K562 (cell line): ENCODE data around the gene E2F2. TPM values are rescaled to one million over a fixed set of nuclear protein-coding genes. Genes with fewer than 3 reads are reported as not detected.
A peak's percentile ranks its signal among the peaks of the same experiment; 100 is the strongest.

Source experiments
- ATAC-seq: fragments of 200-7000 bp; cut with Tn5 transposase; 3 replicates; pipeline ENCODE4 v1.9.1; 2020; ENCODE audit warnings: moderate library complexity
- BruUV-seq: library from RNA; stranded (reverse); fragments of 400-500 nt; replicated peaks from 2 replicates; lab custom pipeline; 2021; lab: Mats Ljungman, UMichigan
- CTCF ChIA-PET: fragments of 300-600 bp; formaldehyde crosslinking; extraction: SDS; loops from one replicate; lab custom pipeline; 2021; ENCODE audit warnings: low intra/inter-chr PET ratio; lab: Yijun Ruan, JAX
- POLR2A ChIA-PET: fragments of 300-600, 350-650 bp; sonication (Branson Sonifier 250); formaldehyde crosslinking; extraction: SDS; loops from one replicate; lab custom pipeline; 2021; ENCODE audit warnings: antibody characterized with exemption, inconsistent platforms; lab: Yijun Ruan, JAX
- DNase-seq, 4 experiments: peaks; one replicate each; pipeline versions ENCODE4 v3.0.0 to v3.0.0-alpha.2; 2011 to 2018; ENCODE audit warnings: low spot score in 3 of 4, mixed read lengths in 3 of 4; ENCODE audit errors: extremely low read depth in 1 of 4
- FAIRE-seq: peaks from 2 replicates; lab custom pipeline; 2011; peaks lifted over from hg19 to GRCh38; lab: Jason Lieb, UNC
- H2AFZ ChIP-seq: 2 replicates; pipeline ENCODE4 v1.6.0; 2011; ENCODE audit warnings: low read depth, low read length, control low read depth, inconsistent platforms
- H3K27ac ChIP-seq: fragments of 200-600 bp; 3 replicates; pipeline ENCODE4 v1.8.0; 2011; ENCODE audit warnings: low read depth, mild to moderate bottlenecking, control low read depth, inconsistent platforms, low read length, moderate library complexity, mixed read lengths; ENCODE audit errors: extremely low read depth
- H3K27me3 ChIP-seq, 2 experiments: fragments of 300-600 bp in 1 of 2; 2 replicates in 1 of 2; 3 replicates in 1 of 2; pipeline versions ENCODE4 v1.6.0 to v1.8.0; 2011; ENCODE audit warnings: inconsistent platforms in 2 of 2, low read length in 2 of 2, mild to moderate bottlenecking in 1 of 2, mixed read lengths in 1 of 2, moderate library complexity in 1 of 2; ENCODE audit not compliant: control insufficient read depth in 2 of 2, insufficient read depth in 2 of 2
- H3K36me3 ChIP-seq: fragments of 300-600 bp; 3 replicates; pipeline ENCODE4 v1.8.0; 2011; ENCODE audit warnings: mild to moderate bottlenecking, low read length, inconsistent platforms; ENCODE audit not compliant: control insufficient read depth, insufficient read depth
- H3K4me1 ChIP-seq, 2 experiments: fragments of 200-600 bp in 1 of 2; replicated peaks in 1 of 2; 2 replicates in 1 of 2; 3 replicates in 1 of 2; pipeline versions ENCODE4 v1.5.1 to v1.8.0; 2011; ENCODE audit warnings: inconsistent platforms in 2 of 2, low read length in 2 of 2, mild to moderate bottlenecking in 1 of 2, mixed read lengths in 1 of 2, moderate library complexity in 1 of 2; ENCODE audit not compliant: control insufficient read depth in 2 of 2, insufficient read depth in 2 of 2
- H3K4me2 ChIP-seq: 2 replicates; pipeline ENCODE4 v1.6.1; 2011; ENCODE audit warnings: low read length, control low read depth, inconsistent platforms, mixed read lengths; ENCODE audit not compliant: insufficient read depth
- H3K4me3 ChIP-seq: fragments of 200-600 bp; sonication (generic), shearing (Covaris generic); 2 replicates; pipeline ENCODE4 v1.5.1; 2016; ENCODE audit warnings: control low read depth, inconsistent platforms
- H3K79me2 ChIP-seq: fragments of 200-600 bp; 3 replicates; pipeline ENCODE4 v1.8.0; 2011; ENCODE audit warnings: low read length, inconsistent platforms; ENCODE audit not compliant: control insufficient read depth, insufficient read depth
- H3K9ac ChIP-seq, 2 experiments: 2 replicates each; pipeline versions ENCODE4 v1.6.0 to v1.6.1; 2011; ENCODE audit warnings: low read depth in 2 of 2, low read length in 2 of 2, control low read depth in 1 of 2, inconsistent platforms in 1 of 2, mild to moderate bottlenecking in 1 of 2, mixed read lengths in 1 of 2; ENCODE audit not compliant: insufficient read depth in 1 of 2
- H3K9me1 ChIP-seq: one replicate; pipeline ENCODE4 v1.6.0; 2011; ENCODE audit warnings: inconsistent platforms, mild to moderate bottlenecking, low read length, moderate library complexity; ENCODE audit not compliant: control insufficient read depth, insufficient read depth
- H3K9me3 ChIP-seq: replicated peaks from 2 replicates; pipeline ENCODE4 v1.5.1; 2011; ENCODE audit warnings: low read depth, low read length, inconsistent platforms; ENCODE audit not compliant: control insufficient read depth, insufficient read depth
- H4K20me1 ChIP-seq: replicated peaks from 2 replicates; pipeline ENCODE4 v1.6.1; 2011; ENCODE audit warnings: low read length, inconsistent platforms, mixed read lengths; ENCODE audit not compliant: control insufficient read depth, insufficient read depth
- HDAC8 ChIP-seq: fragments of 450-650 bp; IDR thresholded peaks from 2 replicates; pipeline ENCODE4 v1.6.1; 2016; ENCODE audit warnings: mild to moderate bottlenecking, missing genetic modification characterization, moderate library complexity, missing compliant biosample characterization
- RNF2 ChIP-seq: sonication (generic); IDR thresholded peaks from 2 replicates; pipeline ENCODE4 v1.6.1; 2016
- ZKSCAN1 ChIP-seq: fragments of 150-350 bp; IDR thresholded peaks from 2 replicates; pipeline ENCODE4 v1.6.1; 2016; ENCODE audit warnings: low read depth, low read length
- WGBS: fragments of 100-300 bp; shearing (Covaris generic); methylation state at CpG from one replicate; pipeline ENCODE4 v1.1.6; 2016; ENCODE audit warnings: low coverage, mixed read lengths; ENCODE audit not compliant: insufficient coverage; ENCODE audit errors: missing lambda C conversion rate; 5-methylcytosine and 5-hydroxymethylcytosine counted together
- in situ Hi-C: fragments of 300-500 bp; cut with MboI; formaldehyde crosslinking; loops from 4 replicates; pipeline ENCODE4 v1.15.0; 2018; ENCODE audit warnings: inconsistent platforms, mixed read lengths
- intact Hi-C: fragments of 100-400 bp; cut with micrococcal nuclease; formaldehyde crosslinking; loops from 2 replicates; pipeline ENCODE4 v1.14.2; 2022
- polyA plus RNA-seq, 8 experiments: library from polyadenylated mRNA; depleted of rRNA in 4 of 8; stranded (reverse) in 5 of 8; unstranded in 3 of 8; fragments of >200 nt; fragmentation: Nextera tagmentation in 2 of 8; fragmentation: Illumina TruSeq in 1 of 8; extraction: Ambion mirVana in 2 of 8; extraction: Trizol in 1 of 8; gene quantifications; 2 replicates each; pipeline versions ENCODE4 v1.2.1 to v1.2.3, GENCODE V29; 2011 to 2014; ENCODE audit warnings: inconsistent platforms in 1 of 8, missing spikeins in 1 of 8
- total RNA-seq, 7 experiments: library from RNA; depleted of rRNA in 6 of 7; stranded (reverse); fragments of >200 nt in 6 of 7; fragmentation: Illumina TruSeq in 2 of 7; extraction: Trizol in 2 of 7; gene quantifications; 2 replicates each; pipeline versions ENCODE4 v1.2.1 to v1.2.3, GENCODE V29; 2011 to 2021; ENCODE audit warnings: low replicate concordance in 1 of 7
- TF ChIP-seq, protein P1 (sequence below): fragments of 450-650 bp; IDR thresholded peaks from 2 replicates; pipeline ENCODE4 v1.6.1; 2016; ENCODE audit warnings: antibody characterized with exemption
- TF ChIP-seq, protein P2 (sequence below): fragments of 200-800 bp; sonication (Bioruptor generic); IDR thresholded peaks from 2 replicates; pipeline ENCODE4 v1.6.1; 2017; ENCODE audit warnings: missing genetic modification characterization, missing compliant biosample characterization
- TF ChIP-seq, protein P3 (sequence below): fragments of 250-450 bp; sonication (Bioruptor Pico); IDR thresholded peaks from 2 replicates; pipeline ENCODE4 v1.8.0; 2022; ENCODE audit warnings: moderate library complexity, mild to moderate bottlenecking, inconsistent platforms

E2F2 gene
- total and polyA plus RNA-seq, 9 of the 15 experiments (the other 6 are each of a cell fraction or from before 2014, with no cell fraction given) = 3.1 to 25.3 (median 11.4) TPM

DNA sequence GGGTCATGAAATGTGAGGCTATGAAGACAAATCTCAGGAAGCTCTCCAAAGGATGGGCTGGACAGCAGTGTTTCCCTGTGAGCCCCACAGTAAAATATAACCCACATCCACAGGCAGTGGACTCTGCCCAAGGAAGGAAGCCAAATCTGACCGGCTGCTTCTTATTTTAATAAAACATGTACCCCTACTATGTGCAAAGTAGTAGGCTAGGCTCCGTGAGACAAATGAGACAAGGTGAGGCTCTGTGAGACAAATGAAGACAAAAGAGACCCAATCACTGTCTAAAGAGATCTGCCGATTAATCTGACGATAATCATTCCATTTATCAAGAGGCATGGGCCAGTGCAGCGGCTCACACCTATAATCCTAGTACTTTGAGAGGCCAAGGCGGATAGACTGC, 49.1 kb downstream of the E2F2 start:
- no peak overlapping the region for H2AFZ ChIP-seq
- in situ Hi-C loops (no loop called here), intact Hi-C loops (no loop called here)
- H3K36me3 ChIP-seq = peaks cover 5% of the 10 kb centered on the region; the same call in 1 of the 3 replicates
- POLR2A ChIA-PET = interaction anchor here (1.0 to 1.2 kb wide), 2 partner anchors 15 to 21 kb away, joined by 3 to 6 read pairs; no protein-coding TSS in a partner anchor
- H3K4me1 ChIP-seq = peaks cover 42 to 46% of the 10 kb centered on the region in 2 experiments
- ATAC-seq (no peak), DNase-seq (no peak), FAIRE-seq (no peak)
- H3K4me3 ChIP-seq = no peak overlapping the region
- peaks cover 12% of the 10 kb centered on the region; the same call in 2 of the 3 replicates for H3K79me2 ChIP-seq
- TF ChIP-seq, protein P1, sequence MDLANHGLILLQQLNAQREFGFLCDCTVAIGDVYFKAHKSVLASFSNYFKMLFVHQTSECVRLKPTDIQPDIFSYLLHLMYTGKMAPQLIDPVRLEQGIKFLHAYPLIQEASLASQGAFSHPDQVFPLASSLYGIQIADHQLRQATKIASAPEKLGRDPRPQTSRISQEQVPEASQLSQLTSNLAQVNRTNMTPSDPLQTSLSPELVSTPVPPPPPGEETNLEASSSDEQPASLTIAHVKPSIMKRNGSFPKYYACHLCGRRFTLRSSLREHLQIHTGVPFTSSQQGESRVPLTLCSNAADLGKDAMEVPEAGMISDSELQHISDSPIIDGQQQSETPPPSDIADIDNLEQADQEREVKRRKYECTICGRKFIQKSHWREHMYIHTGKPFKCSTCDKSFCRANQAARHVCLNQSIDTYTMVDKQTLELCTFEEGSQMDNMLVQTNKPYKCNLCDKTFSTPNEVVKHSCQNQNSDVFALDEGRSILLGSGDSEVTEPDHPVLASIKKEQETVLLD = no peak
- no peak for TF ChIP-seq RNF2
- TF ChIP-seq ZKSCAN1 = peak; percentile 87
- BruUV-seq = no TSS peak
- no peak overlapping the region for H3K27ac ChIP-seq
- H3K4me2 ChIP-seq = no peak overlapping the region
- H3K9ac ChIP-seq = no peak overlapping the region
- no peaks in the 10 kb centered on the region for H3K9me1 ChIP-seq
- H4K20me1 ChIP-seq = no peaks in the 10 kb centered on the region
- H3K9me3 ChIP-seq = no peaks in the 10 kb centered on the region
- H3K27me3 ChIP-seq = no peaks in the 10 kb centered on the region
- WGBS = 88% methylated on average over 6 of the region's 6 CpGs
- CTCF ChIA-PET = no interaction called here

DNA sequence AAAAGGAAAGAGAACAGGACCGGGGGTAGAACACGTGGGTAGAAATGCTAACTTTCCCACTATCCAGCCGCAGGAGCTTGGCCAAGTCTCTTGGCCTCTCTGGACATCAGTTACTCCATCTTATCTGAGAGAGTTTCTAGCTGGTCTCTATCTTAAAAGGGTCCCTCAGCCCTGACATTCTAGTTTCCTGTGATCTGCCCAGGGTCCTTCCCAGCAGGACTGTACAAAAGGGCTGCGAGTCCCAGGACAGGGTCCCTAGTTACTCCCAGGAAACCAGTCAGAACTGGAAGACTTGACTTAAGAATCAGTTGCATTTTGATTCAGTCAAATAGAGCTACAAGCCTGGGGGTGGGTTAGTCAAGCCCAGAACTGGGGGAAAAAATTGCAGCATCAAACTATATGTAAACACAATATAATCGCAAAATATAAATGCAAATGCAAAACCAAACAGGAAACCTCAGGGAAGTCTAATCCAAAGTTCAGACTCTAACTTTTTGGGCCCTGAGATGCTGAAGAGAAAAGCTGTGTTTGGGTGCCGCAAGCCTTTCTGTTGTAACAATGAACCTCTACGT, 49.9 kb downstream of the E2F2 start:
- Histone ChIP-seq H3K27me3 (no peaks in the 10 kb centered on the region), H3K9me3 (no peaks in the 10 kb centered on the region), H3K4me3 (no peak overlapping the region), H3K9ac (peak overlapping the region in 1 of 2 experiments; percentile 60; a peak in 1 of 4 replicates), H2AFZ (no peak overlapping the region), H3K4me2 (no peak overlapping the region), H3K27ac (no peak overlapping the region), H4K20me1 (no peaks in the 10 kb centered on the region), H3K79me2 (peaks cover 12% of the 10 kb centered on the region; the same call in 2 of the 3 replicates), H3K36me3 (peaks cover 5% of the 10 kb centered on the region; the same call in 1 of the 3 replicates), H3K9me1 (no peaks in the 10 kb centered on the region), H3K4me1 (peaks cover 39 to 46% of the 10 kb centered on the region in 2 experiments)
- in situ Hi-C loops (no loop called here), intact Hi-C loops (no loop called here)
- POLR2A ChIA-PET = interaction anchor here (0.6 to 1.2 kb wide), 4 partner anchors 16 to 112 kb away, joined by 3 to 6 read pairs (median 4); partner anchors contain the start of gene ID3
- CTCF ChIA-PET = no interaction called here
- FAIRE-seq = no peak
- DNase-seq = no peak
- WGBS = 70% methylated on average over 7 of the region's 7 CpGs
- ATAC-seq = no peak
- BruUV-seq = no TSS peak
- TF ChIP-seq, protein P2, sequence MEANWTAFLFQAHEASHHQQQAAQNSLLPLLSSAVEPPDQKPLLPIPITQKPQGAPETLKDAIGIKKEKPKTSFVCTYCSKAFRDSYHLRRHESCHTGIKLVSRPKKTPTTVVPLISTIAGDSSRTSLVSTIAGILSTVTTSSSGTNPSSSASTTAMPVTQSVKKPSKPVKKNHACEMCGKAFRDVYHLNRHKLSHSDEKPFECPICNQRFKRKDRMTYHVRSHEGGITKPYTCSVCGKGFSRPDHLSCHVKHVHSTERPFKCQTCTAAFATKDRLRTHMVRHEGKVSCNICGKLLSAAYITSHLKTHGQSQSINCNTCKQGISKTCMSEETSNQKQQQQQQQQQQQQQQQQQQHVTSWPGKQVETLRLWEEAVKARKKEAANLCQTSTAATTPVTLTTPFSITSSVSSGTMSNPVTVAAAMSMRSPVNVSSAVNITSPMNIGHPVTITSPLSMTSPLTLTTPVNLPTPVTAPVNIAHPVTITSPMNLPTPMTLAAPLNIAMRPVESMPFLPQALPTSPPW = no peak
- peak; percentile 82; the same call in 1 of the 2 replicates for TF ChIP-seq HDAC8 (tag)
- TF ChIP-seq, protein P3, sequence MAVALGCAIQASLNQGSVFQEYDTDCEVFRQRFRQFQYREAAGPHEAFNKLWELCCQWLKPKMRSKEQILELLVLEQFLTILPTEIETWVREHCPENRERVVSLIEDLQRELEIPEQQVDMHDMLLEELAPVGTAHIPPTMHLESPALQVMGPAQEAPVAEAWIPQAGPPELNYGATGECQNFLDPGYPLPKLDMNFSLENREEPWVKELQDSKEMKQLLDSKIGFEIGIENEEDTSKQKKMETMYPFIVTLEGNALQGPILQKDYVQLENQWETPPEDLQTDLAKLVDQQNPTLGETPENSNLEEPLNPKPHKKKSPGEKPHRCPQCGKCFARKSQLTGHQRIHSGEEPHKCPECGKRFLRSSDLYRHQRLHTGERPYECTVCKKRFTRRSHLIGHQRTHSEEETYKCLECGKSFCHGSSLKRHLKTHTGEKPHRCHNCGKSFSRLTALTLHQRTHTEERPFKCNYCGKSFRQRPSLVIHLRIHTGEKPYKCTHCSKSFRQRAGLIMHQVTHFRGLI = peak; percentile 87
